Activated CD4-positive, alpha-beta T cell treated with anti-CD3 and anti-CD28 coated beads for 4 hours (primary cell): ENCODE data around the gene RSPH1.

ENCODE experiments used
- DNase-seq, 2 donors: peaks; one replicate each; pipeline ENCODE4 v3.0.0-alpha.2; 2020

The RSPH1 gene

DNA sequence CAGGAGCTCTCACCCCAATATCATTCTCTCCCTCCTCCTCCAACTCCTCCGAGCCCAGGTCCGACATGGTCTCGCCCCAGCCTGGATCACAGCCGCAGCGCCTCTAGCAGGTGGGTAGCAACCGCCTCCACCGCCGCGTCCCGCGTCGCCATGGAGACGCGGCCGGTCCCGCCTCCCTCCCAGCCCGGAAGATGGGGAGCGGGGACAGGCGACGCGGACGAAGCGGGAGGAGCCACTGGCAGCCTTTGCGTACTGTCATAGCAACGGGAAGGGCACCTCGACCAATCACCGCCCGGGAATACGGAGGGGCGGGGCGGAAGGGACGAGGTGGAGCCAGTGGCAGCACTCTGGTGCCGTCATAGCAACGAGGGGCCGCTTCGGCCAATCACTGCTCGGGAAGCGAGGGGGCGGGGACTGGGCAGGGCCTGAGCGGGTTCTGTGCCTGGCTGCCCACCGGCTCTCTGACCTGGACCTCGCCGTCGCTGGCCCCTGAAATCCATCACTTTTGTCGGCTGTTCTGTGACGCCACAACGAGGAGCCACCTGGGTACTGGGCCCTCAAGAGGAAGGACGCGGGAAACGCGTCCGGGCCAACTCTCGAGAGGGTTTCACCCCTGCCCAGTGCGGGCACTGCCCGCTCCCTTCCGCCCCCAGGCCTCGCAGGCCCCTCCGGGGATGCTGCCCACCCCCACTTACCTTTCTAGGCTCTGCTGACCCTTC, at the start of gene RSPH1:
TSS of gene RSPH1 (minus strand) at position 105 of the 719 bp plus-strand sequence. CDS start at position 67, 38 bp downstream.
- DNase-seq = peak; percentile 99

DNA sequence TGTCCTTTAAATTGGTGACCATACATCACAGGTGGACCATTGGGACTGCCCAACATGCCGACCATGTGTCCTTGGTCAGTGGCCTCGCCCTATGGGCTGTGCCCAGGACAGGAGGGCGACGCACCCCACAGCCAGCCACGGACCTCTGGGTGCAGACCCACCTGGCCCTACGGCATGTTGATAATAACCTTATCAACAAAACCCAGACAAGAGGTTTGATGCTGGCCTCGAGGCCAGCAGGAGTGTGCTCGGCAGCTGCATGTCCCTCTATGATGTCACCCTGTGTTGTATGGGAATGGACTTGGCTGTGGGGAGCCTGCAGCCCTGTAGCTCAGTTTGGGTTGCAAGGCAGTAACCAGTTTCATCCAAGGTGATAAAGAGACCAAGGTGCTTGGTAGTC, 49.7 kb upstream of the RSPH1 start:
- DNase-seq = no peak

DNA sequence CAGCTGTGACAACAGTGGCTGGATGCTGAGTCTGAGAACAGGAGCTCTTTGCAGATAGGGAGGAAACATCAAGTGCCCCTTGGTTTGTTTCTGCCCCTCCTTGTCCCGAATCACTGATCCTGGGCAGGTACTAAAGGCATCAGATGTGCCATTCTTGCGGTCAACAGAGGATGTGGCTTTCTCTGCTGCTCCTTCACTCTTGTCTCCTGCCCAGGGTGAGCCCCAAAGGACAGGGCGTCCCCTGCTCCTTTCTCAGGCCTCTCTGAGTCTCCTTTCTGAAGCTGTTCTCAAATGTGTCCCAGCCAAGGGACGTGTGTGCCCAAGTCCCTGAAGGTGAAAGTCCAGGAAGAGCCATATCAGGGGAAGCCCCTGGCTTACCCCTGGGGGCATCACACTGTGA, 49.3 kb upstream of the RSPH1 start:
- no peak for DNase-seq

DNA sequence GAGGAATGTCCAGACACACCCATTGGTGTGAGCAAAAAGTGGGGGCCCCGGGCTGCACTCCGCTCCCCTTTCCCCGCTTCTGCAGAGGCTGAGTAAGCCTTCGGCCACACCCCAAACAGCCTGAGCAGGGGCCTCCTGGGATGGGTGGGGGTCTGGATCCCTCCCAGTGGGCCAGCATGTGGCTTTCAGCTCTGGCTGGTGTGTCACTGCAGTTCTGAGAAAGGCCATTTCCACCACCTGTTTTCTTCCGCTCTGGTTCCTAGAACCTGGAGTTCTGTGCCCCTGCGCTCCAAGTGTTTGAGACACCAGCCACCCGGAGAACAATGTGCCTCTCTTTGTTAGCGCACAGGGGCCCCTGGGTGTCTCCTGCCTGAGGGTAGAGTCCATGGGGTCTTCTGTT, 48.5 kb upstream of the RSPH1 start:
- DNase-seq = no peak

DNA sequence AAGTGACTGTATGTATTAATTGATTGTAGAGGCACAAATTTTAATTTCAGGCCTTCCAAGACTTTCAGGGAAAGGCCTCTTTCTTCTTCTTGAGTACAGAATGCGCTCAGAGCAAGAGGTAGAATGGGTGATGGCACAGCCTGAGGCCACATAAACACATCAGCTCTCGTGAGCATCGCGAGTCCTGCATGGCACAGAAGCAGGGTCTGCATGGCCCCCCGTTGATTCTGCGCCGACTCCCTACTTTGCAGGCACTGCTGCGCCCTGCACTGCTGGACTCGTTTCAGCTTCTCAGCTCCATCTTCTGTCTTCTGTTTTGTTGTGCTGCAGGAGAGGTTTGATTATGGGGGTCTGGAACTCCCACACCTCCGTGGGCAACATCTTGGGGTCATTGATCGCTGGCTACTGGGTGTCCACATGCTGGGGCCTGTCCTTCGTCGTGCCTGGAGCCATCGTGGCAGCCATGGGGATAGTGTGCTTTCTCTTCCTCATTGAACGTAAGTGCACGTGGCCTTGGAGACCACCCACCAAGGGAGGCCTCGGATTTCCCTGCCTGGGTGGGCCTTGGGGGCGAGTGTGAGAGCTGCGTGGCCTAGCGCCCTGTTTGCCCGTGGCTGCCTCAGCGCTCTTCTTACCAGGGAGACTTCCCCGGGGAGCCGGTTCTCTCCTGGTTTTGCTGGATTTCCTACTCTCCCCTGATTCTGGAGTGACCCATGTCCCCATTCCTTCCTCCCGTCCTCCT, 47.3 kb upstream of the RSPH1 start:
- no peak for DNase-seq

DNA sequence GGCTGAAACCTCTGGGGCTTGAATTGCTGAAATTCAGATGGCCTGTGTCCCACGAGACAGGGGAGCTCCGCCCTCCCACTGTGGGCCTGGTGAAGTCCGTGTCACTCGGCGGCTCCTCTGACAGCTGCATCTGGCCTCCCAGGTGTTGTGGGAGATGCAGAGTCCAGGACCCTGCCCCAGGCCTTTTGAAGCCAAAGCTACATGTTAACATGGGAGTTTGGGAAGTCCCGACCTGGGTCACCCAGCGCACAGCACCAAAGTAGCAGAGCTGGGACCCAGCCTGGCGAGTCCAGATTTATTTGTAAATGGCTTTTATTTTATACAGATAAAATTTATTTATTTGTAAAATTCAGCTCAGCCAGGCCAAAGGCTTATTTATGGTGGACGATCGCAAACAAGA, 46.6 kb upstream of the RSPH1 start:
- DNase-seq = no peak

DNA sequence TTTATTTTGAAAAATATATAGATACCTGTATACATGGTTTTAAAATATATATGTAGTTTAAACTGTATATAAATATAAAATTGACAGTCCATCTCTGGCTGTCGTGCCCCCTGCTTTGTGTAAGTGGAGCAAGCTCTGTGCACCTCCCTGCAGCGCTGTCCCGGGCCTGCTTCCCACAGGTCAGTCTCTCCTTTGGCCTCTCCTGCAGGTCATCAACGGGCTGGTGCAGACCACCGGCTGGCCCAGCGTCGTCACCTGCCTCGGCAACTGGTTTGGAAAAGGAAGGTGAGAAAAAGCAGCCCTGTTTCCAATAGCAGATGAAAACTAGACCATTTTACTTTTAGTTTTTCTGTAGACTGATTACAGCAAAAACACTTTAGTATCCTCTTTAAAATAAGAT, 46.2 kb upstream of the RSPH1 start:
- DNase-seq = no peak

DNA sequence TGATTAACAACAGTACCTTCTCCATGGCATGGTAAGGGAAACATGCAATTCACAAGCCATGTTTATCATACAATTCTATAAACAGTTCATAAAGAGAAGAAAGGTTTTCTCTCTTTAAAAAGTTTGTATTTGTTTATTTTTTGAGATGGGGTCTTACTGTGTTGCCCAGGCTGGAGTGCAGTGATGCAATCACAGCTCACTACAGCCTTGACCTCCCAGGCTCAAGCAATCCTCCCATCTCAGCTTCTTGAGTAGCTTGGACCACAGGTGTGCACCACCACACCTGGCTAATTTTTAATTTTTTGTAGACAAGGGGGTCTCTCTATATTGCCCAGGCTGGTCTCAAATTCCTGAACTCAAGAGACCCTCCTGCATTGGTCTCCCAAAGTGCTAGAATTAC, 45.6 kb upstream of the RSPH1 start:
- DNase-seq = no peak

DNA sequence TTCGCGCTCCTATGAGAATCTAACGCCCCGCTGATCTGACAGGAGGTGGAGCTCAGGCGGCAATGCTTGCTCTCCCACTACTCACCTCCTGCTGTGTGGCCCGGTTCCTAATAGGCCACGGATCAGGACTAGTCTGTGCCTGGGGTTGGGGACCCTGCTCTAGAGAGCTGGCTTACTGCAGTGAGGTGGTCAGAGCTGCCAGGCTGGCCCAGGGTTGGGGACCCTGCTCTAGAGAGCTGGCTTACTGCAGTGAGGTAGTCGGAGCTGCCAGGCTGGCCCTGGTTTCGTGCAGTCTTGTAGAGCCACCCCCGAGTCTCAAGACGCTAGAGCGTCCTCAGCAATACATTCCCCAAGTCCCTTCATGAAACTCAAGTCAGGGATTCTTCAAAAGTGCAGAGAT, 45.1 kb upstream of the RSPH1 start:
- DNase-seq = no peak

DNA sequence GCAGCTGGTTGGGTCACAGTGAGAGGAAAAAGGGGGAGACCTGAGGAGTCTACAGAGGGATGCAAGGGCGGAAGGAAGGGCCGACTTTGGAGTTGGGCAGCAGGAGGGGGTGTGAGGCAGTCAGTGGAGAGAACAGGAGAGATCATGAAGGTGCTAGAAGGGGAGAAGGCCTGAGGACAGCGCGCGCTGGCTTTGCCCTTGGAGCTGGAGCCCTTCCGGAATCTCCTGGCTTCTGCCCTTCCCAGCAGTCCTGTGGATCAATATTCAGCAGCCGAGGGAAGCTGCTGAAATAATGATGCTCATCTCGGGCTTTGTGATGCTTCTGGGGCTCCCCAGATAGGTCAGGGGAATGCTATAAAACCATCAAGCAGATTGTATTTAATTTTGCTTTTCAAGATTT, 44.4 kb upstream of the RSPH1 start:
- DNase-seq = no peak

DNA sequence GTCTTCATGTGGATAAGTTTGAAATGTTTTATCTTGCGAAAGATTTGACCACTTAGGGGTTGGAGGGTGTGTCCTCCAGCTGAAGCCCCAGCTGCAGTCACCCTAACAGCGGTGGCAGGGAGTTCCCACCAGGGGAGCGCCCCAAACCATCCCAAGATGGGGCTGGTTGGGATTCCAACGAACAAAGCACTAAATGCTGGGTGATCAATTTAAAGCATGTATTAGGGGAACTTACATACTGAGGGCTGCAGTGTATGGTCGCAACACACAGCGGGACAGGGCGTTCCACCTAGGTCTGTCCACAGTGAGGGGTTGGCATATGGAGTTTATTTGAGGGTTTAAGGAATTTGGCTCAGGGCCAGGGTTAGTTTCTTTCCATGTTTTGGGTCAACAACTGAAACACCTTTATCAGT, 43.9 kb upstream of the RSPH1 start:
- DNase-seq = no peak

DNA sequence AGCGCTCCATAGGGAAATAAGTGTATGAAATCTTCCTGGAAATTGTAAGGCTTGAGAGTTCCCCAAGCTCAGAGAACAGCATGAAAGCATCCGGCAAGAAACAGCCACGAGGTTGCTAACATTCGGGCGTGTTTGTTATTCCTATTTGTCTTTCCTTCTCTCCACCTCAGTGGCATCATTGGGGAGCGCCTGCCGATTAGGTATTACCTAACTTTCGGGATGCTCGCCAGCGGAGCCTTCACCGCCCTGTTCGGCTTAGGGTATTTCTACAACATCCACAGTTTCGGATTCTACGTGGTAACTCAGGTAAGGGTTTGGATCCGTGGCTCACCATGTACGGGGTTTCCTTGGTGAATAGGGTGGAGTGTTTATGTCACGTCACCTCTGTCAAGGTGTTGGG, 43.3 kb upstream of the RSPH1 start:
- no peak for DNase-seq

DNA sequence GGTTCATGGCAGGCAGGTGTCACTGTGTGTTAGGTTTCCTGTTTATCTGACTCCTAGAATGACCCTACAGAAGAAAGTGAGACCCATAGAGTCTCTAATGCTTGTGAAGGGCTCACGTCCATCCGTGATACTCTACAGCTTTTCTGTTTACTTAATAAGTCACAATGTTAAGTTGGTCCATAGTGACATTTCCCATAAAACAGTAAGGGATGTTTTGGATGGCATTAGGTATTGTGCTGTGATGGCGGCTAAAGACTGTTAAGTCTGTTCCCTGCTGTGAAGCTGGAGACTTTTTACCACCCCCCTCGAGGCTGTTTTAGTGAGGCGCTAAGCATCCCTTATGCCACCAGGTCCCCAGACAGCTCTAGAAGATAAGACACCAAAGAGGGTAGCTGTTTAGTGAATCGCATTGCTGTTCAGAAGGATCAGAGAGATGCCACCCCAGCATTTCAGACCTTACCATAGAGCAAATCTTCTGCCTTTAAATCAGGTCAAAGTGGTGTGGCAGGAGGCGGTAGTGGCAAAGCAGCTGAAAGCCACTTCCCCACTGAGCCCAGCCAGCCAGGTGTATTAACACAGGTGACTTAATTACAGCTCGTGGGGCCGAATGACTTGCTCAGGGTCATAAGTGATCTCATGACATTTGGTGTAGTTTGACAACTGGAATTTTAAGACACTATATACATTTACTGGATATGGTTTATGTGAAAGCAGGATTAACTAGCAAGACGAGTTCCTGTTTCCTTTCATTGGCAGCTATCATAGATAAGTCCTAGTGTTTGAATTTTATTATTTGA, 42.7 kb upstream of the RSPH1 start:
- DNase-seq = no peak

DNA sequence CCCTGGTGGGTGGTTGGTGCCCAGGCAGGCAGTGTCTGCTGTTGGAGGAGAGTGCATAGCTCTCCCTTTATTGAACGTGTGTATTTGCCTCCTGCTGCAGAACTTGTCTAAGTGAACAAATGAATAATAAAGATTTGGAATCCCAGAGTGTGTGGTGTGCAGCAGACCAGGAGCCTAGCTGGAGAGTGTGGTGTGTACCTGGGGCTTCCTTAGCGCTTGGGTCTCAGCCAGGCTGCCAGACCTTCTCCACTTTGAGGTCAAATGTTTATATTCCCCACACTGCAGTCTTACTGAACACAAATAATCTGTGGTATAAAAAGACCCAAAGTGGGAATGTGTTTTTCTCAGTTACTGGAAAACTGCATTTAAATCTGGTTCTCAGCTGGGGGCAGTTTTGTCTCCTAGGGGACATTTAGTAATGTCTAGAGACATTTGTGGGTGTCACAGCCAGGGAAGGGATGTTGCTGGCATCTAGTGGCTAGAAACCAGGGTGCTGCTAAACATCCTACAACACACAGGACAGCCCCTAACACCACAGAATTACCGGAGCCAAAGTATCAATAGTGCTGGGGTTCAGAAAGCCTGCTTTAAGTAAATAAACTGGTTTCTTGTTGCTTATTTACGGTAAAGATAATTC, 41.2 kb upstream of the RSPH1 start:
- no peak for DNase-seq

DNA sequence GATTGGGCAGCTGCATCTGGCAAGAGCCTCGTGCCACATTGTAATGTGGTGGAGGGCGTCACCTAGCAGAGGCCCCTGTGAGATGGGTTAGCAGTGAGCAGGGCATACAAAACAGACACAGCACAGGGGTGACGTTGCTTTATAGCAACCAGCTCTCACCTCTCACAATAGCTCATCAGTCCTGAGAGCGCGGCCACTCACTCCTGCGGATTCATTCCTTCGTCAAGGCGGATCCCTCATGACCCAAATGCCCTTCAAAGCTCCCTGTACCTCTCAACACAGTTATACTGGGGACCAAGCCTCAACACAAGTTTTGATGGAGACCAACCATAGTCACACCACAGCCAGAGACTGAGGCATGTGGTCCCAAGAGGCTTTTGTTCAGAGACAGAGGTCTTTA, 40.6 kb upstream of the RSPH1 start:
- DNase-seq = no peak

DNA sequence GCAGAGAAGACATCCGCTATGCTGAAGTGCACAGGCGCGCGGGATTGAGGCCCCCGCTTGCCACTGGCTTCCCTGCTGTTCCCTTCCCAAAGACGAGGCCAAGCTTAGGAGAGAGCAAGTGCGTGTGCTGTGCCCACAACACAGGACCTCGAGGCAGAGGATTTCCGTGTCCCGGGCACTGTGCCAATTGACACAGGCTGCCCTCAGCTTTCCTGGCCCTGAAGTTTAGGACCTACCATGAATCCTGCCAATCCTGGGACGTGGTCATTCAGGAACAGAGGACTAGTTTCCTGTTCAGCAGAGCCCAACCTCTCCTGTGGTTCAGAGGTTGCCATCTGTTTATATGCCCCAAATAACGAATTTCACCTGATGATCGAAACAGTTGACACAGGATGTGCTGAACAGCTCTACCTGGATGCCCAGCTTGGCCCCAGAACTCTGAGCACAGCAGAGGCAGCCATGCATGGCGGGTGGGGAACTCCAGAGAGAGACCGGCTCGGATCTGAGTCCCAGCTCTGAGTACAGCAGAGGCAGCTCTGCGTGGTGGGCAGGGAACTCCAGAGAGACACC, 39.7 kb upstream of the RSPH1 start:
- no peak for DNase-seq

DNA sequence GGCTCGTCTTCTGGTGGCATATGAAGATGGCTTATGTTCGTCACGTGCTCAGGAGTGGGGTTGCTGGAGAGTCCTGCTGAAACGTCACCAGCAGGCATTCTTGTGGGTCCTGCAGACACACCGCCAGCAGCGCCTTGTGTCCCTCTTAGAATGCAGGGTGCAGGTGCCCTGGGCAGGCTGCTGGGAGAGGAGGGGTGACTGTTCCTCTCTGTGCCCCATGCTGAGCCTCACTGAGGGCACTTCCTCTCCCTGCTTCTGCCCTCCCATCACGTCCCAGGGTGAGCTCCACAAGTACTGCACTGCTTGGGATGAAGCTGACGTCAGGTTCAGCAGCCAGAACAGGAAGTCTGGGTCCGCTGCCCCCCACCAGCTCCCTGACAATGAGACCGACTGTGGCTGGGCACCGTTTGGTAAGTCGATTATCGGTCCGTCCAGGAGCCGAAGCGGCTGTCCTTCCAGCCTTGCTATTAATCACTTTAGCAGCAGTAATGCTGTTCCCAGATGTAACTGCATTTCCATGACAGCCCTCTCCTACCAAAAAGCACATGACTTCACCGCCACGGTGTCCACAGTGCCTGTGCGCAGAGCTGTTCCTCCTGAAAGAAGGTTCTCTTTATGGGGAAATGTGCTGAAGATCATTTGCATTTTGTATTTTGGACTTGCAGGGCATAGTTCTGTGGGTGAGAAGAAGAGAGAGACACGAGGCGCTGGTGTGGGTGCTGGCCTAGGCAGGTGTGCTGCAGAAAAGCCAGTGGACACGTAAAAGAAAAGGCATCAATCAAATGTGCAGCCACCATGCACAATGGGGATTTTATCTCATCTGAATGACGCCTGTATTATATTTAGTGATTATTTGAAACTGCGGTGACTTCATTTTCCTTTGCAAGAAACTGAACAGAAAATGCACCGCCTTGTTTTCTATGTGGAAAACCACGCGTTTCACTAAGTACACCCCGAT, 38.7 kb upstream of the RSPH1 start:
- no peak for DNase-seq

DNA sequence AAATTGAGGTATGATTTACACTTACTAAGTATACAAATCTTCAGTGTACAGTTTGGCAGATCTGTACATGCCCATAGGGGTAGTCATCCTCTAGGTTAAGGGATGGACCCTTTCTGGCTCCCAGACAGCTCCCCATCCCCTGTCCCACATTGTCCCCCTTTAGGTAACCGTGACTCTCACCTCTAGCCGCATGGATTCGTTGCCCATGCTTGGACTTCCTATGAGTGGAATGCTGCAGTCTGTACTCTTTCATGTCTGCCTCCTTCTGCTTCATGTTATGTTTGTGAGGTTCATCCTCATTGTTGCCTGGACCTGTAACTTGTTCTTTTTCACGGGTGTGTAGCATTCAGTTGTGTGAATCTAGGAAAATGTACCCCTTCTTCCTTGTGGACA, 37.9 kb upstream of the RSPH1 start:
- DNase-seq = no peak

DNA sequence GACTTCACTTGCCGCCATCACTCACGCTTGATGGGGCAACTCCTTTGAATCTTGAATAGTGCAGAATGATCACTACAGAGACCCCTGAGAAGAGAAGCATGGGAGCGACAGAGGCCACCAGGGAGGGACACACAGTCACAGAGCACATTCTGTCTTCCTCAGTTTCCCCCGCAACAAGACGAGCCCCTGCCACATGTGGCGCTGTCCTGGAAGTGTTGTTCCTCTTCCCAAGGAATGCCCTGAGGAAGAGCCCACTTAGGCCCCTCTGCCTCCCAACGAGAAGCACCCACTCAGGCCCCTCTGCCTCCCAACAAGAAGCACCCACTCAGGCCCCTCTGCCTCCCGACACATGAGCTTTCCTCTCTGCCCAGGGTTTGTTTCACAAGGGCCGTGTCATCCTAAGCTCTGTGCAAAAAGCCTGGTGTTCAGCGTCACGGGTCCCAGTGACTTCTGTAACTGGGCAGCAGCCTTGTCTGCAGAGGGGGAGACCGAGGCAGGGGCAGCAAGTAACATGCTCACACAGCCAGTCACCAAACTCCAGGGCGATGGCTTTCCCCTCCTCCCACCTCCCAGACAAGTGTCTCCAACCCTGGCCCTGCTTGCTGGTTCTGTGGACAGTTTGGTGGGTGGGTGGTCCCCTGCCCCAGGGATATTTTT, 37.4 kb upstream of the RSPH1 start:
- DNase-seq = no peak

DNA sequence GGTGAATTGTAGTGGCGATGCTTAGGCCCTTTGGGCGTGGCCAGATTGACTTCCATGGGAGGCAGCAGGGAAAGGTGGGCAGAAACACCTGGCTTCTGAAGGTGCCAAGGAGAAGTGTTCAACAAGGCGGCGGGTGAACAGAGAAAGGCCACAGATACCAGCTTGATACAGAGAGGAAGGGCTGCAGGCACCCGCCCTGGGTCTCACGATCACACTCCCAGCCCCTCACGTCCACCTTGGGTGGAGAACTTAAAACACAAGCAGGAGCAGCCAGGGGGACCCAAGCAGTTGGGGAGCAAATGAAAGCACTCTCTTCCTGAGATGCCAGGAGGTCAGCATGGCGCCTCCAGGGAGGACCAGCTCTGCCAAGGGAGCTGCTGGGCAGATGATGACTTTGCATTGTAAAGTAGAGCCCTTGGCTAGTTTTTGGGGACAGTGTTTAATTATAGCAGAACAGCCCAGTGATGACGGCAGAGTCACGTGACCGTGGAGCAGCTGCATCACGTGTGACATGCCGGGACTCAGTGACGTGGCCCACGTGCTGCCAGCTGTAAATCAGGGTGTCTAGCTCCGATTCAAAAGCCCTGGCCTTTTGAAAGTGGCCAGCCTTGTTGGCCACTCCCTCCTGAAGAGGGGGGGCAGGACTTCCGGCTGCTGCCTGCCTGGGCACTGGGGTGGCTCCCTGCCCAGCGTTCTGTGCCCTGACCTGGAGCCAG, 36.6 kb upstream of the RSPH1 start:
- DNase-seq = no peak

DNA sequence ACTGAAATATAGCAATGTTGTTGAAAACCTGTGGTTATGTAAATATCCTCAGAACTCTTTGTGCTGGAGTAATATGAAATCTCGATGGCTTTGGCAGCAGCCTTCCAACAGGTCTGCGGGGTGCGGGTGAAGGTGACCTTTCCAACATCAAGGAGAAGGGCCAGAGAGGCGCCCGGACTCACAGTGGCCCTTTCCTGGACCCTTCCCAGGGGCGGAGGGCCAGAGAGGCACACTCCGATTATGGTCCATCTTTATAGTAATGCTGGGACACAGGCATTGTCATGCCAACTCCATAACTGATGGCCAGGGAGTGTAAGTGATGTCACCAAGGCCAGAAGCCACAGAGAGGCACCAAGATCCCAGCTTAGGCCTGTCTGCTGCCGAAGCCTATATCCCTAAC, 35.7 kb upstream of the RSPH1 start:
- DNase-seq = no peak
